OCI-LY1 (cell line): ENCODE measurements around the gene DHRS7.

Experiments used
- H2AFZ ChIP-seq: fragments of 200-600 bp; sonication (generic), shearing (Covaris generic); 2 replicates; pipeline ENCODE4 v1.6.0; 2014; ENCODE audit warnings: antibody characterized with exemption, mild to moderate bottlenecking, low read length
- H3F3A ChIP-seq: fragments of 200-600 bp; sonication (generic), shearing (Covaris generic); 2 replicates; pipeline ENCODE4 v1.6.0; 2014; ENCODE audit warnings: mild to moderate bottlenecking, antibody characterized with exemption, low read length, moderate library complexity; ENCODE audit not compliant: insufficient read depth
- H3K27ac ChIP-seq: fragments of 200-600 bp; sonication (generic); 2 replicates; pipeline ENCODE4 v1.5.1; 2014; ENCODE audit warnings: low read length, mixed run types, mild to moderate bottlenecking, low read depth; ENCODE audit not compliant: poor library complexity, severe bottlenecking
- H3K27me3 ChIP-seq: fragments of 200-600 bp; sonication (generic); 2 replicates; pipeline ENCODE4 v1.6.0; 2014; ENCODE audit warnings: antibody characterized with exemption, mild to moderate bottlenecking, low read length, moderate library complexity; ENCODE audit not compliant: insufficient read depth
- H3K36me3 ChIP-seq: fragments of 200-600 bp; sonication (generic); 2 replicates; pipeline ENCODE4 v1.6.1; 2014; ENCODE audit warnings: mild to moderate bottlenecking, antibody characterized with exemption, low read length, moderate library complexity, mixed read lengths; ENCODE audit not compliant: insufficient read depth
- H3K4me1 ChIP-seq: fragments of 200-600 bp; sonication (generic); 2 replicates; pipeline ENCODE4 v1.5.1; 2014; ENCODE audit warnings: mild to moderate bottlenecking, low read length, moderate library complexity; ENCODE audit not compliant: insufficient read depth, severe bottlenecking
- H3K4me2 ChIP-seq: fragments of 200-600 bp; sonication (generic), shearing (Covaris generic); 2 replicates; pipeline ENCODE4 v1.6.1; 2014; ENCODE audit warnings: low read length
- H3K4me3 ChIP-seq: fragments of 200-600 bp; sonication (generic); 2 replicates; pipeline ENCODE4 v1.5.1; 2014; ENCODE audit warnings: low read length, low read depth, mild to moderate bottlenecking, mixed read lengths; ENCODE audit not compliant: poor library complexity, severe bottlenecking
- H3K79me2 ChIP-seq: fragments of 200-600 bp; shearing (Covaris generic); 2 replicates; pipeline ENCODE4 v1.6.1; 2016; ENCODE audit warnings: mixed run types, low read length, mixed read lengths; ENCODE audit not compliant: insufficient read depth
- H3K9ac ChIP-seq: fragments of 200-600 bp; sonication (generic), shearing (Covaris generic); 2 replicates; pipeline ENCODE4 v1.6.1; 2014; ENCODE audit warnings: mild to moderate bottlenecking, low read length, mixed read lengths
- H3K9me2 ChIP-seq: fragments of 200-600 bp; sonication (generic), shearing (Covaris generic); 2 replicates; pipeline ENCODE4 v1.6.1; 2014; ENCODE audit warnings: low read depth, mild to moderate bottlenecking, low read length, mixed read lengths
- H3K9me3 ChIP-seq: fragments of 200-600 bp; shearing (Covaris generic); 2 replicates; pipeline ENCODE4 v1.6.1; 2014; ENCODE audit warnings: low read length, mixed read lengths
- H4K20me1 ChIP-seq: fragments of 200-600 bp; sonication (generic), shearing (Covaris generic); 2 replicates; pipeline ENCODE4 v1.6.0; 2016; ENCODE audit warnings: mild to moderate bottlenecking, low read length; ENCODE audit not compliant: insufficient read depth
- CTCF ChIP-seq: fragments of 200-600 bp; sonication (generic), shearing (Covaris generic); IDR thresholded peaks from 2 replicates; pipeline ENCODE4 v1.5.1; 2017; ENCODE audit warnings: mild to moderate bottlenecking, antibody characterized with exemption, low read length, moderate library complexity, mixed read lengths
- EZH2 ChIP-seq: fragments of 200-600 bp; sonication (generic), shearing (Covaris generic); IDR thresholded peaks from 2 replicates; pipeline ENCODE4 v1.8.0; 2017; ENCODE audit warnings: borderline replicate concordance, mixed run types, mild to moderate bottlenecking, antibody characterized with exemption, low read length, moderate library complexity, mixed read lengths

The DHRS7 gene

GRCh38 chr14:60151715-60152114 lies 13.5 kb downstream of the DHRS7 start:
- TF ChIP-seq EZH2 (no peak), CTCF (no peak)
- H3K9ac ChIP-seq, result no peak overlapping the region
- no peak overlapping the region for H2AFZ ChIP-seq
- no peaks in the 10 kb centered on the region for H3K79me2 ChIP-seq
- no peaks in the 10 kb centered on the region for H3F3A ChIP-seq
- H3K27me3 ChIP-seq, result no peaks in the 10 kb centered on the region
- peak overlapping the region; percentile 28 for H3K27ac ChIP-seq
- H3K9me2 ChIP-seq, result no peaks in the 10 kb centered on the region
- peak overlapping the region; percentile 8; the same call in 1 of the 2 replicates for H3K4me2 ChIP-seq
- peaks cover 76% of the 10 kb centered on the region for H3K36me3 ChIP-seq
- no peaks in the 10 kb centered on the region for H3K9me3 ChIP-seq
- peaks cover 13% of the 10 kb centered on the region for H3K4me1 ChIP-seq
- H4K20me1 ChIP-seq, result no peaks in the 10 kb centered on the region
- H3K4me3 ChIP-seq, result no peak overlapping the region

GRCh38 chr14:60134702-60135101 lies 30.5 kb downstream of the DHRS7 start:
- Histone ChIP-seq H3K9me2 (no peaks in the 10 kb centered on the region), H3F3A (no peaks in the 10 kb centered on the region), H3K4me2 (no peak overlapping the region), H3K27ac (no peak overlapping the region), H4K20me1 (no peaks in the 10 kb centered on the region), H3K4me3 (no peak overlapping the region), H3K36me3 (peaks cover 10% of the 10 kb centered on the region; the same call in 1 of the 2 replicates), H3K79me2 (no peaks in the 10 kb centered on the region), H3K4me1 (no peaks in the 10 kb centered on the region), H2AFZ (no peak overlapping the region), H3K9me3 (no peaks in the 10 kb centered on the region), H3K27me3 (no peaks in the 10 kb centered on the region), H3K9ac (no peak overlapping the region)
- TF ChIP-seq EZH2 (no peak), CTCF (no peak)

- H3K9me2 ChIP-seq, result no peaks in the 10 kb centered on the region
- no peaks in the 10 kb centered on the region for H4K20me1 ChIP-seq
- no peak overlapping the region for H3K27ac ChIP-seq
- H3K4me1 ChIP-seq, result no peaks in the 10 kb centered on the region
- no peaks in the 10 kb centered on the region for H3F3A ChIP-seq
- TF ChIP-seq EZH2 (no peak), CTCF (no peak)
- H3K9me3 ChIP-seq, result no peaks in the 10 kb centered on the region
- no peaks in the 10 kb centered on the region for H3K27me3 ChIP-seq
- H3K79me2 ChIP-seq, result no peaks in the 10 kb centered on the region
- no peak overlapping the region for H3K4me2 ChIP-seq
- H3K4me3 ChIP-seq, result no peak overlapping the region
- H2AFZ ChIP-seq, result no peak overlapping the region
- H3K9ac ChIP-seq, result no peak overlapping the region
- H3K36me3 ChIP-seq, result peaks cover 11% of the 10 kb centered on the region
Measured at GRCh38 chr14:60133487-60133886, 31.7 kb downstream of the DHRS7 start.
